Sigmoid colon (tissue), 4 donors: ENCODE data around the gene MEF2A.
"Not testable (repeated sequence)": the region's sequence is repeated elsewhere in the genome, so short reads cannot be mapped to it uniquely, and the experiment has no call there.

ENCODE experiments used
- CTCF ChIP-seq, 4 experiments: fragments of 450-650 bp in 3 of 4; fragments of 200-600 bp in 1 of 4; IDR thresholded peaks; one replicate each; pipeline ENCODE4 v1.5.1; 2016 to 2019; ENCODE audit warnings: antibody characterized with exemption in 4 of 4, mild to moderate bottlenecking in 3 of 4, moderate library complexity in 2 of 4
- POLR2A ChIP-seq, 2 donors: fragments of 450-650 bp; IDR thresholded peaks; one replicate each; pipeline ENCODE4 v1.6.1; 2016; ENCODE audit warnings: antibody characterized with exemption in 2 of 2, mild to moderate bottlenecking in 2 of 2, moderate library complexity in 2 of 2
- POLR2AphosphoS5 ChIP-seq, 4 donors: sonication (generic); formaldehyde crosslinking; IDR thresholded peaks; one replicate each; pipeline ENCODE4 v1.6.1; 2017; ENCODE audit warnings: antibody characterized with exemption in 4 of 4

GRCh38 chr15:99750326-99750725, 184.5 kb downstream of the MEF2A start:
- not testable (repeated sequence) for TF ChIP-seq CTCF, POLR2AphosphoS5, POLR2A (IDR thresholded peaks at IDR 0.05)
